ENCODE data around the gene TRAPPC13. TPM values are rescaled to one million over a fixed set of nuclear protein-coding genes. Genes with fewer than 3 reads are reported as not detected.

Gene TRAPPC13
- total and polyA plus RNA-seq, 11 donors, result 9.5 to 24.8 (median 16.5) TPM

GRCh38 chr5:65630981-65631380, 6.2 kb downstream of the TRAPPC13 start:
- peaks cover 0 to 32% (median 23%) of the 10 kb centered on the region in 9 donors for H3K36me3 ChIP-seq
- no peak overlapping the region for H3K4me3 ChIP-seq
- no peak overlapping the region for H3K27ac ChIP-seq
- DNase-seq, result no peak
- no peak for ATAC-seq
- intact Hi-C loops (cut with DNase I), result no loop called here
- peaks cover 0 to 6% (median 3%) of the 10 kb centered on the region in 12 donors for H3K4me1 ChIP-seq
- TF ChIP-seq CTCF (IDR thresholded peaks at IDR 0.05) (no peak), POLR2A (IDR thresholded peaks at IDR 0.05) (no peak)
- no peaks in the 10 kb centered on the region for H3K9me3 ChIP-seq
- no peaks in the 10 kb centered on the region for H3K27me3 ChIP-seq

- Histone ChIP-seq H3K36me3 (peaks cover 0 to 86% (median 66%) of the 10 kb centered on the region in 9 donors), H3K9me3 (no peaks in the 10 kb centered on the region), H3K4me3 (no peak overlapping the region), H3K27me3 (no peaks in the 10 kb centered on the region), H3K27ac (no peak overlapping the region), H3K4me1 (no peaks in the 10 kb centered on the region)
- TF ChIP-seq POLR2A (IDR thresholded peaks at IDR 0.05) (no peak), CTCF (IDR thresholded peaks at IDR 0.05) (no peak)
- WGBS, 4 donors, result 92 to 98% (median 96%) methylated on average over 4 of the region's 4 CpGs
- ATAC-seq (no peak), DNase-seq (no peak)
- intact Hi-C loops (cut with DNase I), result no loop called here
These were observed 15.4 kb downstream of the TRAPPC13 start for GRCh38 chr5:65640240-65640639.

- ATAC-seq (no peak), DNase-seq (no peak)
- Histone ChIP-seq H3K4me3 (no peak overlapping the region), H3K4me1 (no peaks in the 10 kb centered on the region), H3K9me3 (no peaks in the 10 kb centered on the region), H3K27ac (no peak overlapping the region), H3K27me3 (no peaks in the 10 kb centered on the region), H3K36me3 (peaks cover 0 to 76% (median 45%) of the 10 kb centered on the region in 9 donors)
- 88 to 90% (median 89%) methylated on average over 2 of the region's 2 CpGs for WGBS, 4 donors
- TF ChIP-seq POLR2A (IDR thresholded peaks at IDR 0.05) (no peak), CTCF (IDR thresholded peaks at IDR 0.05) (no peak)
- intact Hi-C loops (cut with DNase I), result no loop called here
These were observed 22.1 kb downstream of the TRAPPC13 start for GRCh38 chr5:65646938-65647337.

- no peaks in the 10 kb centered on the region for H3K4me1 ChIP-seq
- H3K4me3 ChIP-seq, result no peak overlapping the region
- no peak overlapping the region for H3K27ac ChIP-seq
- TF ChIP-seq CTCF (IDR thresholded peaks at IDR 0.05) (no peak), POLR2A (IDR thresholded peaks at IDR 0.05) (no peak)
- H3K9me3 ChIP-seq, result no peaks in the 10 kb centered on the region
- DNase-seq (no peak), ATAC-seq (no peak)
- H3K27me3 ChIP-seq, result no peaks in the 10 kb centered on the region
- intact Hi-C loops (cut with DNase I), result no loop called here
- peaks cover 0 to 79% (median 52%) of the 10 kb centered on the region in 9 donors for H3K36me3 ChIP-seq
These were observed 23.1 kb downstream of the TRAPPC13 start for GRCh38 chr5:65647941-65648340.
